ENCODE measurements around the gene PREX1.

GRCh38 chr20:48577557-48577956 lies 250.2 kb downstream of the PREX1 start:
- TF ChIP-seq CTCF (conservative IDR thresholded peaks at IDR 0.05) = no peak
- TF ChIP-seq EZH2 (IDR thresholded peaks at IDR 0.05; ENCODE audit: low read depth) = no peak

Data from PC-9 (cell line).